GM18498 (cell line): ENCODE results near the gene EIF2B2.

Experiments used
- ATAC-seq: cut with Tn5 transposase; IDR thresholded peaks from one replicate; pipeline ENCODE4 v1.9.1; 2021; ENCODE audit warnings: mild to moderate bottlenecking, moderate library complexity; ENCODE audit not compliant: unreplicated experiment

The EIF2B2 gene

DNA sequence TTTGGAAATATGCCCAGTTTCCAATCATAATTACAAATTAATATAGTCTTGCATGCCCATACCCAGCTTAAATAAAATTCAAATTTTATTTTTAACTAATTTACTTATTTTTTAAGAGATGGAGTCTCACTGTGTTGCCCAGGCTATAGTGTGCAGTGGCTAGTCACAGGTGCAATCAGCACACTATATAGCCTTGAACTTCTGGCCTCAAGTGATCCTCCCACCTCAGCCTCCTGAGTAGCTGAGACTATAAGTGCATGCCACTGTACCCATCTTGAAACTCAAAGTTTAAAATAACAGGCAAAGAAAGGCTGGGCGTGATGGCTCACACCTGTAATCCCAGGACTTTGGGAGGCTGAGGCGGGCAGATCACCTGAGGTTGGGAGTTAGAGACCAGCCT lies 38.2 kb downstream of the EIF2B2 start:
- no peak for ATAC-seq

DNA sequence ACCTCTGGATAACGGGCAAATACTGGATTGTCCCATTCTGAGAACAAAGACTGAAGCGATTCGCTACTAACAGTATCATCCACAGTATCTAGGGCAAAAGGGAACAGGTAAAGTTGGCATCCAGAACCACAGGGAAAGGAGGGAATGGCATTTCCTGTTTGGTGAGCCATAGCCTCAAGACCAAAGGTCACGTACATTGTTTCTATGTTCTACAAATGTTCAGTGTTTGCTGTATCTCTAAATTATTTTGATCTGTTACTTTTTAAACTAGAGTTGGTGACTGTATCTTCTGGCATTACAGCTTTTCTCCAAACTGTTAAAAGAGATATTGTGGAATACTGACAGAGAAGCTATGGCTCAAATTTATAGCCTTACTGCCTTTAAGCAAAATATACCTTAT lies 38.9 kb downstream of the EIF2B2 start:
- no peak for ATAC-seq

DNA sequence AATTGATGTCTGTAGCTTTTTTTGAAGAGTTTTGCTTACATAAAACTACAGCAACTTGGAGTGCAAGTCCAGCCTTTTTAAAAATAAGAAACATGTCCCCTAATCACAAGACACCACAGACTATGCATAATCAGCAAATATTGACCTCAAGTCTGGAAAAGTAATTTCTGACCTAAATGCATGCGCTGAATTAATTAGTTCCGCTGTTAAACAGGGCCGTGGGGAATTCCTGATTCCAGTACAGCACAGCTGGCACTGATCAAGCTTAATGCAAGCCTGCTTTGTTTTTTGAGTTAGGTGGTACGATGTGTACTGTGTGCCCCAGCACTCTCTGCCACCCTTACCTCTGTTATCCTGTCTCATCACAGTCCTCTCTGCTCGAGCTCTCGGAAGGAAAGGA lies 39.3 kb downstream of the EIF2B2 start:
- no peak for ATAC-seq

DNA sequence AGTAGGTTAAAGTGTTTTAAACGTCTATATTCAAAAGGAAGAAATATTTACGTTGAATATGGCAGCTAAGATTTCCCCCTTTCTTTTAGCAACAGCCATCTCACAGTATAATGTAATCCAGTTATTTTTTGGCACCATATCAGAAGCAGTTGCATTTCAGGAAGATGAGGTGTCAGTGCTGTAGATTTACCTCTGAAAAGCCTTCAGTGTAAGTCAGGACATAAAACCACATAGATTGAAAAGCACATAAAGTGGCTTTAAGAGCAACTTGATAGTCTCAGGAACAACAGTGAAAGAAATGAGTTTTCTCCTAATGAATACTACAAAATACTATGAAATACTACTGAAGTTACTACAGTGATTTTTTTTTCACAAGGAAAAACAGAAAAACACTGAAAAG lies 41.6 kb downstream of the EIF2B2 start:
- ATAC-seq, result no peak

DNA sequence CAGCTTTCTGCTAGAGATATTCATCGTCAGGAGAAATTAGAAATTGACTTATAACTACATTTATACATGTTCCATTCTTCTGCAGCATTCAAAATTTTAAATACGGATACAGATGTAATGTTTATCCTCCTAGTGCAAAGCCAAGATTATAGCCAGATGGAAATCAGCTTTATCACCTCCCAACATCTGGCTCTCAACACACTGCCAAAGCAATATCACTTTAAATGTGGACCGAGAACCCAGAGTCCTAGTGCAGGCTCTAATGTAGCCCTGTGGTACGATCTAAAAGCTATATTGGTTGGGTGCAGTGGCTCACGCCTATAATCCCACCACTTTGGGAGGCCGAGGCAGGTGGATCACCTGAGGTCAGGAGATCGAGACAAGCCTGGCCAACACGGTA lies 42.0 kb downstream of the EIF2B2 start:
- no peak for ATAC-seq

DNA sequence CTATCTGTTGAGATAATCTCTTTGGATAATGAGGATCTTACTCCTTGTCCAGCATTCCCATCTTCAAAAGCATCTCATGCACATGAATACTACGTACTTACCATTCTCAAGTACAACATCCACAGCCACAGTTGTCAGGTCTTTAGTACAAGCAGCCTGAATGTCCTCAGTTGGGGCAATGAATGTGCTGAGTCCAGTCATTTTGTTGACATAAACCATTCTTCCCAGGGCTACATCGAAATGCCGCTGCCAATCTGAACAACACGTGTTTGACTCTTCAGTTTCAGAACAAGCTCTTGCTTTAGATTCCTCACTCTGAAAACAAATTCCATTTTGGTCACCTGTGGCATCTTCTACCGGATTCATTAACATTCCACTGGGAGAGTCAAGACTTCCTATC lies 43.6 kb downstream of the EIF2B2 start:
- no peak for ATAC-seq

DNA sequence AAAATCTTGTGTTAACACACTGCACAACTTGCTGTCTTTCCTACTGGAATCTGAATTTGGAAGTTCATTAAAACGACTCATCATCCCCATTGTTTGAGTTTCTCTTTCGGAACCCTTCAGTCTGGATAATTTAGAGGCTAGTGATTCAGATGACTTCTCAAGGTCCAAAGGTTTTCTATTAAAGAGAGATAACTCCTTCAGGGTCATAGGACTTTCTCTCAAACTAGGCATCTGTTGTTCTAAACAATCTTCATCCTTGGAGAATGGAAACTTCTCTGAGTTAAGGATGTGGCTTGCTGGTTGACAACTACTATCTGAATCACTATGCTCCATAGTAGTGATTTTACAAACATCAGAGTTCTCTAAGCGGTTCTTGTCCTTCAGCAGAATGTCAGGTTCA lies 44.2 kb downstream of the EIF2B2 start:
- no peak for ATAC-seq

DNA sequence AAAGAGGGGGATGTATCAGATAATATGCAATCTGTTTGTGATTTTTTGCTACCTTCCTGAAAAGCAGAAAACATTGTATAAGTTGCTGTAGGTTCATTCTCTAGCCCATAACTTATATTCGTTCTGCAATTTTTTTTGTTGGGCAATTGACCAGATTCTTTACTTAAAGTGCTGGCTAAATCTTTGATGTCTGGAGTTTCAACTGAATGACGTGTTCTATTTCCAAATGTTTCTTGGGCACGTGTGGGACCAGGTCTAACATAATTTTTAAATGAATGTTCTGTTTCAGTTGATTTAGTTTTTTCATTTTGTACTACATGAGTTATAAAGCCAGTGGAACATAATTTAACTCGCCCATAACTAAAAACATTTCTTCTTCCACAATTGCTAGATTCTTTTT lies 44.8 kb downstream of the EIF2B2 start:
- ATAC-seq, result no peak

DNA sequence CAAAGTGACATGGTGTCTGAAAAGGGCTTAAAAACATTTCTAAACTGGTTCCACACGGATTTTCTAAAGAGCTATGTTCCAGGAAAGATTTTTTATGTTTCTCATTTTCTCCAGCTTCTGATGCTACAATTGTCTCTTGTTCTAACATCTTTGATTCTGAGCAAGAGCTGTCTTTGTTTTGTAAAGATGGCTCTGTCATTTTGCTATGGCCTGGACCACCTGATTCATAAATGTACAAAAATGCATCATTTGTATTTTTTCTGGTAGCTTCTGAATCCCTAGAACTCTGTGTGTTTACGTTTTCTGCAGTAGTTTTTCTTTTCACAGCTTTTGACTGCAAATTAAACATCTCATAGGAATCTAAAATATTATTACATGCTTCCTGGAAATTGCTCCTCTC lies 45.4 kb downstream of the EIF2B2 start:
- no peak for ATAC-seq

DNA sequence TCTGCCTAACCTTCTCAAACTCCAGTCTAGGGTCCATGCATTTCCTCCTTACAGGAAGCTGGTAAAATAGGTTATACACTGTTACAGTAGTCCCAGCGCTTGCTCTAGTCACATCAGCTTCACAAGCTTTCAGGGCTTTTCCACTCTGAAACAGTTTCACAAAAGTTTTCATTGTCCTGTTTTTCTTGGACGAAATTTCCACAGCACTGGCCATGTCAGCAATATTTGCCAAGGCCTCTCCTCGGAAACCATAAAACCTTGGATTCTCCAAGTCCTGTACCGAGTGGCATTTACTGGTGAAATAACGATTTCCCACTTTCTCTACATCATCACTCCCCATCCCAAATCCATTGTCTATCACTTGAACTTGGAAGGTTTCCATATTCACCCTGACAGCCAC lies 46.4 kb downstream of the EIF2B2 start:
- ATAC-seq, result no peak

DNA sequence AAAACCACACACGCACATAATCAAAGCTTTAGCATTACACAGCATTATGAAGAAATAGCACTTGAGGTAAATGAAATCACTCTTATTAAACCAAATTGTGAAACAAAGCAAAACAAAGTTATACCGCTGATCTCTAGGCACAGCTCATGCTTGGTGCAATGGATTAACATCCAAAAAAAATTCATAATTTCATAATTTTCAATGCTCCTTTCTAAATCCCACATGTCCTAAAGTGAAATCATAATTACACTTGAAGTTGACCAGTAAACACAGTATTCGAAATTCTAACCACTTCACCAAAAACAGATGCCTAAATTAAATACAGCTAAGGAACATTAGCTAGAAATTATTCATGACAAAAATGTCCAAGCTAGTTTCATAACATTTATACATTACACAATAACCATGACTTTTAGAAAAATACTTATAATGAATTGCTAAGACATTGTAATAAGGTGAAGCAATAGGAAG lies 47.0 kb downstream of the EIF2B2 start:
- no peak for ATAC-seq

DNA sequence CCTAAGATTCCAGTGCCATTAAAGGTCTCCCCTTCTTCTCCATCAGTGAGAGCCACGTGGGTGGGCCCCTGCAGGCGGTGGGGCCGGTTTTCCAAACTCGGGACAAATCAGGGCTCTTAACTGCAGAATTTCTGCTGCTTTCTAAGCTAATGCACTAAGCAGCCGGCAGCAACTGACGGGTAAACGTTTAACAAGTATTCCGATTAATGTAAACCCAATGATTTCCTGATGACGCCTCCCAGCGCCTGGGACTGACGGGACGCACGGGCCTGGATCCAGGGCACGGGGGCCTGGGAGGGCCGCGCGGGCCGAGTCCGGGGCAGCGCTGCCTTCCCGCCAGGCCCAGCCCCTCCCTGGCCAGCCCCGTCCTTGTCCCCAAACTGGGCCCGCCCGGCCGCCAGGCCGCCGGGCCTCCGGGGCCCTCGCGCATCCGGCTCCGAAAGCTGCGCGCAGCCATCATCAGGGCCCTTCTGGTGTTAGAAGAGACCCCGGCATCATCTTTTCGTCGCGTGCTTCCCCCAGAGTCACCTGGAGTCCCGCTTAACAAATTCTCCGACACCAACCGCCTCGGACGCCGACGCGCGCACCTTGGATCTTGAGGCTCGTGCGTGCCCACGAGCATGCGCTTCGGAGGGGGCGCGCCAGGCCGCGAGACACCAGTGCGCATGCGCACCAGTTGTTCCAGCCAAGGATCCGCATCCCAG lies 48.3 kb downstream of the EIF2B2 start, which contains the start of gene MLH3:
MLH3 (minus strand) TSS at position 616 of the 704 bp plus-strand sequence. CDS start 1,812 bp downstream, outside the sequence.
- ATAC-seq, result peak; percentile 83

DNA sequence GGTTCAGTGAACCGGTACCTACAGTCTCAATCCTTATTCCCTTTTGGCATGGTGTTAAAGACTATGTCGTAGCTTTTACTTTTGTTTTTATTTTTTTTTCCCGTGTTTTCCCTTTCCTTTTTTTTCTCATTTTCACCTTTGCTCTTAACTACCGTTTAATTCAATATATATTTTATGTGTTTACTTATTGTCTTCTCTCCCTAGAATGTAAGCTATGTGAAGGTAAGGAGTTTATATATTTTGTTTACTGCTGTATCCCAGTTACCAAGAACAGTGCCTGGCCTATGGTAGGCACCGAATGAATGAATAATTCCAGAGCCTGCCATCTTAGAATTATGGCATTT lies 48.8 kb downstream of the EIF2B2 start:
- ATAC-seq, result no peak

DNA sequence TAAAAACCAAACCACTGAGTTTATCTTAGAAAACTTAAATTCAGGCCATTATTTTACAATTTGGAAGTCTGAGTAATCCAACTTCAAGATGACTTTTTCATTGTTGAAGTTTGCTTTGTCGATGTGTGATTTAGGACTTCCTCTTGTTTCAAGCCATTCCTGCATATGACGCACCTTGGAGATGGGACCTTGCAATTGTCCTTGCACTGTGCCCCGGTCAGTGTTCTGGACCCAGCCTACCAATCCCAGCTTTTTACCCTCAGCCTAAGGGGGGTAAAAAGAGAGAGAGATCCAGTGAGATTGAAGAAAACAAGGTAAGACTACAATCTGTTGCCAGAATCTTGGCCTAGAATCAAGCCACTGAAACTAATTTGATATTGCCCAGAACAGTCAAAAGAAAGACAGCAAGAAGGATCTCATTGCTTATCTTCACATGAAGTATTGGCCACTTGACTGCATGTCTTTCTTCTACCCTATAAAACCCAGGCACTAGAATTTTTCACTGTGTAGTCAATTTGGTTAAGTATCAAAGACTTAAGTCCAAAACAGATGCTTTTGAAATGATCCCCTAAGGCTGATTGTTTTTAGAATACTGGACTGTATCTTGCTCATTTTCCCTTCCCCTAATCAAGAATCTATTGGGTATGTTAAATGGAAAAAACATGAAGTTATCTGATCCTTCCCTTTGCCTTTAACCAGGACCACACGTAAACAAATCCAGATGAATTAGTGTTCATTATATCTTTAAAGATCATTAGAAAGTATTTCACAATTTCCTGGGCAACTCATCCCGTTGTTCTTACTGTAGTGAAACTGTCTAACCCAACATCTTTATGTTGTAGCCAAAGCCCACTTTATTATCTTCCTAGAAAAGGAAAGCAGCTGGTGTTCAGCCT lies 50.9 kb downstream of the EIF2B2 start:
- no peak for ATAC-seq

DNA sequence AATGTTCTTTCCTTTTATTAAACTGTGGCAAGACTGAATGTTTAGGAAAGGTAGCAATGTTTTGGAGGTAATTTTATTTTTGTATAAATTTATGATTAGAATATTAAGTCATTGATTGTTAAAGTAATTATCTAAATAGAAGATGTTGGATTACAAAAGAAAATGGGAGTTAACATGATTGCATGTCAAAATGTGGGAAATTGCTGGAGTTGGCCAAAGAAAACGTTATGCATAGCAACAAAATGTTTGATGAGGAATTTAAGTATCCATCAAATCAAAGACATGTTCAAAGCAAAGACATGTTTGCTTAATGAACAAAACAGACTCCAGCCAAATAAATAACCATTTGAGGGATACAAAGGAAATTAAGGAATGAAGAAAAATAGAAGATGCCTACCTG lies 51.7 kb downstream of the EIF2B2 start:
- no peak for ATAC-seq

DNA sequence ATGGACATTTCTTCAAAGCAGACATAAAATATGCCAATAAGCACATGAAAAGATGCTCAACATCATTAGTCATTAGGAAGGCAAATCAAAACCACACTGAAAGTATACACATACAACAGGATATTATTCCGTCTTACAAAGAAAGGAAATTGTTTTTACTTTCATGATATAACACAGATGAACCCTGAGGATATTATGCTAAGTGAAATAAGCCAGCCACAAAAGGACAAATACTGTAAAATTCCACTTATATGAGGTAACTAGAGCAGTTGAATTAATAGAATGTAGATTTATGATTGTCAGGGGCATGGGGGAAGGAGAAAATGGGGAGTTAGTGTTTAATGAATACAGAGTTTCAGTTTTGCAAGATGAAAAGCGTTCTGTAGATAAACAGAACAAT lies 56.9 kb downstream of the EIF2B2 start:
- no peak for ATAC-seq

DNA sequence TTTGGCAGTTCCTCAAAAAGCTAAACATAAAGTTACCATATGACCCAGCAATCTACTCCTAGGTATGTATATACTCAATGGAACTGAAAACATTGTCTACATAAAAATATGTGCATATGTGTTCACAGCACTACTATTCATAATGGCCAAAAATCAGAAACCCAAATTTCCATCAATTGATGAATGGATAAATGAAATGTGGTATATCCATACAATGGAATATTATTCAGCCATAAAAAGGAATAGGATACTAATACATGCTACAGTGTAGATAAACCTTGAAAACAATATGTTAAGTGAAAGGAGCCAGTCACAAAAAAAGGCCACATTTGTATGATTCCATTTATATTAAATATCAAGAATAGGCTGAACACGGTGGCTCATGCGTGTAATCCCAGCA lies 57.7 kb downstream of the EIF2B2 start:
- no peak for ATAC-seq
